A549 treated with dexamethasone at 1 μM for 4 hours (cell line): ENCODE results near the gene MOCOS. TPM values are rescaled to one million over a fixed set of nuclear protein-coding genes. Genes with fewer than 3 reads are reported as not detected.

Experiments used
- total RNA-seq: library from RNA; stranded (reverse); fragments of 200-300 nt; extraction: Qiagen RNA extraction; gene quantifications from 5 replicates; pipeline ENCODE4 v1.2.3, GENCODE V29; 2022

MOCOS gene, protein sequence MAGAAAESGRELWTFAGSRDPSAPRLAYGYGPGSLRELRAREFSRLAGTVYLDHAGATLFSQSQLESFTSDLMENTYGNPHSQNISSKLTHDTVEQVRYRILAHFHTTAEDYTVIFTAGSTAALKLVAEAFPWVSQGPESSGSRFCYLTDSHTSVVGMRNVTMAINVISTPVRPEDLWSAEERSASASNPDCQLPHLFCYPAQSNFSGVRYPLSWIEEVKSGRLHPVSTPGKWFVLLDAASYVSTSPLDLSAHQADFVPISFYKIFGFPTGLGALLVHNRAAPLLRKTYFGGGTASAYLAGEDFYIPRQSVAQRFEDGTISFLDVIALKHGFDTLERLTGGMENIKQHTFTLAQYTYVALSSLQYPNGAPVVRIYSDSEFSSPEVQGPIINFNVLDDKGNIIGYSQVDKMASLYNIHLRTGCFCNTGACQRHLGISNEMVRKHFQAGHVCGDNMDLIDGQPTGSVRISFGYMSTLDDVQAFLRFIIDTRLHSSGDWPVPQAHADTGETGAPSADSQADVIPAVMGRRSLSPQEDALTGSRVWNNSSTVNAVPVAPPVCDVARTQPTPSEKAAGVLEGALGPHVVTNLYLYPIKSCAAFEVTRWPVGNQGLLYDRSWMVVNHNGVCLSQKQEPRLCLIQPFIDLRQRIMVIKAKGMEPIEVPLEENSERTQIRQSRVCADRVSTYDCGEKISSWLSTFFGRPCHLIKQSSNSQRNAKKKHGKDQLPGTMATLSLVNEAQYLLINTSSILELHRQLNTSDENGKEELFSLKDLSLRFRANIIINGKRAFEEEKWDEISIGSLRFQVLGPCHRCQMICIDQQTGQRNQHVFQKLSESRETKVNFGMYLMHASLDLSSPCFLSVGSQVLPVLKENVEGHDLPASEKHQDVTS
- 2.7 to 4.9 TPM (median 3.6 TPM) in 5 replicates for total RNA-seq

DNA sequence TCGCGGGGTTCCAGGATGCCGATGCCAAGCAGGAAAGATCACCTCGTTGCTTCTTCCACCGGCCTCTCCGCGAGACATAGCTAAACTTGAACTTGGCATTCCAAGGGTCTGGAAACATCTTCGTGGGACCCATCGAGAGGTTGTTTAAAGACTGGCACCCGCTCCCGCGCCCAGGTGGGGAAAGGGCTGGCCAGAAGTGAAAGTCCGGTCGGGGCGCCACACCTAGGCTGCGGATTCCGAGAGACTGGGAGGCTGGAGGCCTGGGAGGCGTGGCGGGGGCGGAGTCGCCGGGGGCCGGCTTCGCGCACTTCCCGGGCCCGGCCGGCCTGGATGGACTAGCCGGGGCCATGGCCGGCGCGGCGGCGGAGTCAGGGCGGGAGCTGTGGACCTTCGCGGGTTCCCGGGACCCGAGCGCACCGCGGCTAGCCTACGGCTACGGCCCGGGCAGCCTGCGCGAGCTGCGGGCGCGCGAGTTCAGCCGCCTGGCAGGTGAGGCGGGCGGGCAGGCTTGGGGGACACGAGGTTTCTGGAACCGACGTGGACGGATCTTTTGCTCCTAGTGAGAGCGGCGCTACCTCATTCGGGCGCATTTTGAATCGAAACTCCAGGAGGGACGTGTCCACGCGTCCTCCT lies at the start of gene MOCOS:
MOCOS (plus strand) TSS at position 305 of the 633 bp plus-strand sequence; CDS start at position 348, 43 bp downstream.

DNA sequence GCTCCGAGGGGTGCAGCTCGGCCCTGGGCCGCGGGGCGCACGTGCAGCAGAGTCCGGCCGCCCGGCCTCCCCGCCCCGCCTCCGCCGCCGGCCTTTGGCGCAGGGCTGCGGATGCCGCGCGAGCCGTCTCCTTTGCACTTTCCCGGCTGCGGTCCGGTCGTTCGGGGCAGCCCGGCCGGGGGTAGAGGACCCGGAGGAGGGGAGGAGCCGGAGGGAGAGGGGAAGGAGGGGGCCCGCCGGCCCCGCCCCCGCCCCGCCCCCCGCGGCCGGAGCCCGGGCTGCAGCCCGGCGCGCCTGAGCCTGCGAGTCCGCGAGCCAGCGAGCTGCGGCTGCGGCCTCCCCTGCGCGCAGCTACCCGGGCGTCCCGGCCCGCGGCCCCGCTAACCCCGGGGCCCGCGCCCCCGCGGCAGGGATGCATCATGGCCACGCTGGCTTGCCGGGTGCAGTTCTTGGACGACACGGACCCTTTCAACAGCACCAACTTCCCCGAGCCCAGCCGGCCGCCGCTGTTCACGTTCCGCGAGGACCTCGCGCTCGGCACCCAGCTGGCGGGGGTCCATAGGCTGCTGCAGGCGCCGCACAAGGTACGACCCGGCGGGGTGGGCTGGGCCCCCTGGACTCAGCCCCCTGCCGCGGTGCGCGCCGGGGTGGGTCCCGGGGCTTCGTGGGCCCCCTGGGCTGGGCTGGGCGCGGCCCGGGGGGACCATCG lies 110.3 kb downstream of the MOCOS start, which contains the start of gene FHOD3:
FHOD3 (plus strand) TSS at position 297 of the 709 bp plus-strand sequence; CDS start at position 420, 123 bp downstream.

Other genes with a start within 250 kb of the MOCOS start
- gene RPRD1A, start 119.9 kb upstream of the MOCOS start, total RNA-seq = 15.6 to 25.2 TPM (median 22.3 TPM) in 5 replicates
- 38.9 to 54.0 TPM (median 52.4 TPM) in 5 replicates for gene SLC39A6, start 58.2 kb upstream of the MOCOS start, total RNA-seq
- 29.2 to 38.2 TPM (median 32.1 TPM) in 5 replicates for gene ELP2, start 57.6 kb upstream of the MOCOS start, total RNA-seq
- gene FHOD3, start 110.2 kb downstream of the MOCOS start, total RNA-seq = 2.5 to 3.3 TPM (median 2.6 TPM) in 5 replicates